ENCODE data around the gene HLA-G.

GRCh38 chr6:29792123-29793035, 35.2 kb upstream of the HLA-G start:
- TF ChIP-seq CTCF (IDR thresholded peaks at IDR 0.05) (0 out of 2 replicates have a peak, but pooled peaks have one; percentile 6), PBX3 (IDR thresholded peaks at IDR 0.05) (no peak), ZBTB33 (IDR thresholded peaks at IDR 0.05; ENCODE audit: borderline replicate concordance, low read depth) (no peak), REST (IDR thresholded peaks at IDR 0.05; ENCODE audit: low read depth, low read length) (no peak), RFX5 (IDR thresholded peaks at IDR 0.05; ENCODE audit: low read length) (no peak), NFIC (IDR thresholded peaks at IDR 0.05; ENCODE audit: borderline replicate concordance) (no peak), GABPA (IDR thresholded peaks at IDR 0.05; ENCODE audit: low read depth) (no peak), USF2 (IDR thresholded peaks at IDR 0.05; ENCODE audit: borderline replicate concordance, low read depth, low read length) (no peak)

All from SK-N-SH (cell line).